Dendritic cell treated with granulocyte-macrophage colony-stimulating factor and Interleukin-4, amounts not matched to agents 40 ng/mL and 50 ng/mL, for 4 days (primary cell): ENCODE measurements around the gene PLEKHG4B.

Experiments used
- H3K27ac Mint-ChIP-seq: one replicate; pipeline ENCODE4 v1.8.0; 2022; ENCODE audit warnings: mild to moderate bottlenecking, mixed read lengths
- H3K27me3 Mint-ChIP-seq: one replicate; pipeline ENCODE4 v1.8.0; 2022; ENCODE audit warnings: mild to moderate bottlenecking, mixed read lengths
- H3K36me3 Mint-ChIP-seq: one replicate; pipeline ENCODE4 v1.8.0; 2022; ENCODE audit warnings: low read depth, mixed read lengths
- H3K4me1 Mint-ChIP-seq: one replicate; pipeline ENCODE4 v1.8.0; 2022; ENCODE audit warnings: low read depth, mixed read lengths
- H3K4me3 Mint-ChIP-seq: one replicate; pipeline ENCODE4 v1.8.0; 2022; ENCODE audit warnings: mild to moderate bottlenecking, moderate library complexity, mixed read lengths
- H3K9me3 Mint-ChIP-seq: one replicate; pipeline ENCODE4 v1.8.0; 2022; ENCODE audit warnings: mixed read lengths
- intact Hi-C: fragments of 100-400 bp; cut with micrococcal nuclease; formaldehyde crosslinking; loops from one replicate; pipeline ENCODE4 v1.15.0; 2022

Gene PLEKHG4B

DNA sequence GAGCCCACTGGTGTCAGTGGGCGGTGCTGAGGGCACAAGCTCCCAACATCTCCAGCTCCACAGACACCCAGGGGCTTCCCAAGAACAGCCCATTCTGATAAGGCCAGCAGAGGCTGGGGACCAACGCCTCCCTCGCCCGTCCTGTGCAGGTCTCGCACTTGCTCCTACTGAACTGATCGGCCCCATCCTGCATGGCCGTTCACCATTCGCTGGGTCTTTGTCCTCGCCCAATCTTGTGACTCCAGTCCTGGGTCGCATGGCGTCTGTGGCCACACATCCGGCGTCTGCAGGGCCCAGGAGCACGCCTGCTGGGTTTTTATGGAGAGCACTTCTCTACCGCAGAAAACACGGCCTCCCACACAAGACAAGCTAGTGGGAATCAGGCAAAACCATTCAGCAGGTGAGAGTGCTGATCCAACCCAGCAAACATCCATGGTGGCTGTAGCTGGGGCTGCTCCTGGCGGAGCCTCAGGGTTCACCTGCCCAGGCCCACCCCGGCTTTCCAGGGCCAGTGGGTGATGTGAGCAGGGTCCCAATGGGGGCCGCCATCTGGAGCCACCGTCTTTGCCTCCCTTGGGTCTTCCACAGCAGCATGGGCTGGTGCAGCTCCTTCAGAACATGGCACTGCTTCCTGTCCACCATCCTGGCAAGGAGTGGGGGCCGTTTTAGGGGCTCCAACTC, 106.7 kb downstream of the PLEKHG4B start:
- peaks cover 32% of the 10 kb centered on the region for H3K36me3 Mint-ChIP-seq
- intact Hi-C loops, result no loop called here
- no peaks in the 10 kb centered on the region for H3K9me3 Mint-ChIP-seq
- peaks cover 2% of the 10 kb centered on the region for H3K27me3 Mint-ChIP-seq
- no peaks in the 10 kb centered on the region for H3K4me1 Mint-ChIP-seq
- no peak overlapping the region for H3K27ac Mint-ChIP-seq
- H3K4me3 Mint-ChIP-seq, result no peak overlapping the region

DNA sequence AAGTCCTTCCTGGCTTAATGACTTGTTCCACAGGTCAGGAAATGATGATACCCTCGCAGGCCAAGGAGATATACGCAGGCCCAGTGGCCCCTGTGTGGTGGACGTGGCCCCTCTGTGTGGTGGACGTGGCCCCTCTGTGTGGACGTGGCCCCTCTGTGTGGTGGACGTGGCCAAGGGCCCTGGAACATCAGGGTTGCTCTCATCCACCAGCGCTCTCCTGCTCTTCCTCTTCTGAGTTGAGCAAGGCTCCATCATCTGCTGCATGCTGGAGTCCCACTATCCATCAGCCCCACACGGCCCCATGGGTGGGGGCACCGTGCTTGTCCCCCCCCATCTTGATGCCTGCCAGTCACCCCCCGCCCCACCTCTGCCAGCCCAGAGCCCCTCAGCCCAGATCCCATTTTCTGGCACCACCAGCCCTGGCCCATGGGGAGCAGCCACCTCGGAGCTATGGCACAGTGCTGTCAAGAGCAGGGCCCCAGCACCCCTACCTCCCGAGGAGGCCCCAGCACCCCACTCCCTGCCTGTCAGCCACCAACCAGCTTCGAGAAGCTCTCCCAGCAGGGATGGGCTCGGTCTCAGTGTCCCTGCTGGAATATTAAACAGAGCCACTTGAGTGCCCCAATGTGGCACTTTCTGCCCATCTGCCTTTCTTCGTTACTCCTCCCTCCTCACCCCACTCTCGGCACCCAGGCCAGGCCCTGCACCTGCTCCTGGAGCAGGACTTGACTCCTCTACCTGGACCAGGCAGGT, 107.4 kb downstream of the PLEKHG4B start:
- Mint-ChIP-seq H3K4me3 (no peak overlapping the region), H3K36me3 (peaks cover 40% of the 10 kb centered on the region), H3K27ac (no peak overlapping the region), H3K9me3 (no peaks in the 10 kb centered on the region), H3K4me1 (no peaks in the 10 kb centered on the region), H3K27me3 (peaks cover 2% of the 10 kb centered on the region)
- intact Hi-C loops, result no loop called here

DNA sequence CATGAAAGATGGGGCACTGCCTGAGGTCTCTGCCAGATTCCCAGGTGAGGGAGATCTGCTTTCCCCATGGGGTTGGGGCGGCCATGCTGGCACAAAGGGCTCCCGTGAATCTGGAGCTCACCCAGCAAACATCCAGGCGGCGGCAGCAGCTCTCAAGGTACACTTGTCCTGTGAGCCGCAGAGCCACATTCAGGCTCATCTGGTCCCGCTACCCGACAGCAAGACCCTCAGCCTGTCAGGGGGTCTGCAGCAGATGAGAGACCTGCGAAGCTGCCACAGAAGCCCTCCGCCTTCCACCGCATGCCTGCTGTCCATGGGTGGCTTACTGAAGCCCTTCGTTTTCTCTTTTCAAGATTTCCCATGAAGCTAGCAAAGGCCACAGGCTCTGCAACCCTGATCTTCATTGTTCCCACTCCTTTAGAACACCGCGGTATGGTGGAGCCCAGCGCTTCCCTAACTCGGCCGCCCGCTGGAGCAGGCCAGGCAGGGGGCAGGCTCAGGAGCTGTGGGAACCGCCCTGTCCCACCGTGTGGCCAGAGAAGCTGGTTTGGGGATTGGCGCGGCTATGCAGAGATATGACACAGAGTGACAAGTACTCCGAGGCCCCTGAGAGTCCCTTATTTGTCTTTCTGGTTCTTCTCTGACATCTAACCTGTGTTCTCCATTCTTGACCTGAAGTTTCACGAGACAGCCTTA, 108.1 kb downstream of the PLEKHG4B start:
- no peaks in the 10 kb centered on the region for H3K4me1 Mint-ChIP-seq
- peaks cover 47% of the 10 kb centered on the region for H3K36me3 Mint-ChIP-seq
- no peak overlapping the region for H3K4me3 Mint-ChIP-seq
- peaks cover 2% of the 10 kb centered on the region for H3K27me3 Mint-ChIP-seq
- intact Hi-C loops, result no loop called here
- H3K9me3 Mint-ChIP-seq, result no peaks in the 10 kb centered on the region
- no peak overlapping the region for H3K27ac Mint-ChIP-seq

DNA sequence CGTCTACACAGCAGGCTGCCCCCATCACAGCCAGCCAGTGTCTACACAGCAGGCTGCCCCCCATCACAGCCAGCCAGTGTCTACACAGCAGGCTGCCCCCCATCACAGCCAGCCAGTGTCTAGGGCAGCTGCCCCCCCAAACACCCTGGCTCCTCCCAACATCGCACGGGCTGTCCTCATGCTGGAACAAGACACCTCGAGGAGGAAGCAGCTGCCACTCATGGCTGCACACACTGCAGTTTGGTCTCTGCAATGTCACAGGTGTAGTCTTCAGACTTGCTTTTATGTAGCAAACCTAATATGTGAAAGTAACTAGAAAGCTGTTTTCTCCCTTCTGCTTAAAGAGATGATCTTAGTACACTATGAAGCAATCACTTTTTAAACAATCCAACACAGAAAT, 109.0 kb downstream of the PLEKHG4B start:
- Mint-ChIP-seq H3K36me3 (peaks cover 56% of the 10 kb centered on the region), H3K4me1 (no peaks in the 10 kb centered on the region), H3K27me3 (no peaks in the 10 kb centered on the region), H3K27ac (no peak overlapping the region), H3K9me3 (no peaks in the 10 kb centered on the region), H3K4me3 (no peak overlapping the region)
- intact Hi-C loops, result no loop called here

DNA sequence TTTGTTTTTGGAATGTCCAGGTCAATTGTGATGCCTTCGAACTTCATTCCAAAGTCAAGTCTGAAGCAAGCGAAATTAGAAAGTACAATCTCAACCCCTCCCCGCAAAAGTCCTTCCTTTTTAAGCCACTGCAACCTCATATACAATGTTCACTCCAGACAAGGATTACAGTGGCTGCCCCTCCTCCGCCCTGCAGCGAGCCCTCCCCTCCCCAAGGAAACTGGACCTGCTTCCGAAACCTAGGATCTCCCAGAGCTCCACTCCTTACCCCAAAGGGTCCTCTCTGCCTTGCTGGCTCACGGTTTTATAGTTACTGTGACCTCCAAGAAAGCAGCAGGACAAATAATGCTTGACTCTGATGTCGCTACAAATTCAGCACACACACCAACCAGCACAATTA, 109.7 kb downstream of the PLEKHG4B start:
- H3K9me3 Mint-ChIP-seq, result no peaks in the 10 kb centered on the region
- H3K4me3 Mint-ChIP-seq, result no peak overlapping the region
- H3K4me1 Mint-ChIP-seq, result no peaks in the 10 kb centered on the region
- H3K27me3 Mint-ChIP-seq, result no peaks in the 10 kb centered on the region
- intact Hi-C loops, result no loop called here
- no peak overlapping the region for H3K27ac Mint-ChIP-seq
- H3K36me3 Mint-ChIP-seq, result peaks cover 63% of the 10 kb centered on the region

DNA sequence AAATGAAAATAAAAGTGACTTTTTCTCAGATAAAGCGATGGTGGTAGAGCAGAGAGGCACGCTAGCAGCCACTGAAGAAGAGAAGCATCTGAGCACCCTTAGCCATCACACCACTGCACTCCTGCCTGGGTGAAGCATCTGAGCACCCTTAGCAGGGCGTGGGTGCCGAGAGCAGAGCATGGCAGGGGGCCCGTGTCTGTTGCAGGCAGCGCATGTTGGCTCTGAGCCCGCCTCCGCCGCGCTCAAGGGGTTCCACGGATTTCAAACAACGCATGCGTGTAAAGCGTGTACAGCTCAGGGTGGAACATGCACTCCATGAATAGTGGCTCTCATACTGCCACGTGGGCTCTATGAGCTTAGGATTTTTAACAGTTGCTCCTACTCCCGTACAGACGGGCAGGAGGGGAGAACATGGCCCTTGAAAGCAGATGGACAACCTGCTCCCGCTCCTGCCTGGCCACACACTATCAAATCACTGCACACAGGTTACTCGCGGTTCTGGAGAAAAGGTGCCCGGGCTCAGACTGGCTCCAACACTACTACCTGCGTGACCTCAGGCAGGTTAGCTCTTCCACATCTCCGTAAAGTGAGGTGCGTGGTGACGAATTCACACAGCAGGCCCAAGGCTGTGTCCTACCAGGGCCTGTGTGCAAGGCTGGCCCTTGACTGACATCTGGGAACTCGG, 111.4 kb downstream of the PLEKHG4B start:
- H3K27ac Mint-ChIP-seq, result no peak overlapping the region
- H3K27me3 Mint-ChIP-seq, result no peaks in the 10 kb centered on the region
- intact Hi-C loops, result no loop called here
- H3K4me1 Mint-ChIP-seq, result no peaks in the 10 kb centered on the region
- H3K9me3 Mint-ChIP-seq, result no peaks in the 10 kb centered on the region
- H3K36me3 Mint-ChIP-seq, result peaks cover 80% of the 10 kb centered on the region
- no peak overlapping the region for H3K4me3 Mint-ChIP-seq

DNA sequence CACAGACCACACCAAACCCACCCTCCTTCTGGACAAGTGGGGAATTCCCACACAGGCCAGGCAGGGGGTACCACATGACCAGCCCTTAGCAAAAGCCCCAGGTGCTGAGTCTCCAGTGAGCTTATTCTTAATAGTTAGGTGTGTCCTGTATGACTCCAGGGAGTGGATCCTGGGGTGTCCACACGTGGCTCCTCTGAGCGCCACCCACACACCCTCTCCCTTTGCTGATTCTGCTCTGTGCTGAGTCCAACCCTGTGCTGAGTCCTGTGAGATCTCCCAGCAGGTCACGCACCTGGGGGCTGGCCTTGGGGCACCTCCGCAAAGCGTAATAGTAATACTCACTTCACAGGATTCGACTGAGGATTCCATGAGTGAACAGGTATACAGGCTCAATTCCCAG, 112.0 kb downstream of the PLEKHG4B start:
- H3K36me3 Mint-ChIP-seq, result peaks cover 77% of the 10 kb centered on the region
- H3K27ac Mint-ChIP-seq, result no peak overlapping the region
- intact Hi-C loops, result no loop called here
- H3K9me3 Mint-ChIP-seq, result no peaks in the 10 kb centered on the region
- H3K27me3 Mint-ChIP-seq, result no peaks in the 10 kb centered on the region
- no peak overlapping the region for H3K4me3 Mint-ChIP-seq
- peaks cover 6% of the 10 kb centered on the region for H3K4me1 Mint-ChIP-seq

DNA sequence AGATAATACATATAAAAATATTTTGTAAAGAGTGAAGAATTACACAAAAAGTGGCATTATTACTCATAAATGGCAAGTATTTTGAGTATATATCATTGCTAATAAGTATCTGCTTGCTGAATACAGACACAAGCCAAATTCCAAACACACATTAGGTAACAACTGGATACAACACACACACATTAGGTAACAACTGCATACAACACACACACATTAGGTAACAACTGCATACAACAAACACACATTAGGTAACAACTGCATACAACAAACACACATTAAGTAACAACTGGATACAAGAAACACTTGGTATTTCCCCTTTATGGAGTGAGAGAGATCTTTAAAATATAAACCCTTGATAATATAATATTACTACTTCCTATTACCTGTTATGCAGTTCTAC, 112.5 kb downstream of the PLEKHG4B start:
- H3K36me3 Mint-ChIP-seq, result peaks cover 72% of the 10 kb centered on the region
- H3K4me1 Mint-ChIP-seq, result peaks cover 8% of the 10 kb centered on the region
- intact Hi-C loops, result no loop called here
- H3K27me3 Mint-ChIP-seq, result no peaks in the 10 kb centered on the region
- H3K4me3 Mint-ChIP-seq, result no peak overlapping the region
- H3K27ac Mint-ChIP-seq, result no peak overlapping the region
- H3K9me3 Mint-ChIP-seq, result no peaks in the 10 kb centered on the region

DNA sequence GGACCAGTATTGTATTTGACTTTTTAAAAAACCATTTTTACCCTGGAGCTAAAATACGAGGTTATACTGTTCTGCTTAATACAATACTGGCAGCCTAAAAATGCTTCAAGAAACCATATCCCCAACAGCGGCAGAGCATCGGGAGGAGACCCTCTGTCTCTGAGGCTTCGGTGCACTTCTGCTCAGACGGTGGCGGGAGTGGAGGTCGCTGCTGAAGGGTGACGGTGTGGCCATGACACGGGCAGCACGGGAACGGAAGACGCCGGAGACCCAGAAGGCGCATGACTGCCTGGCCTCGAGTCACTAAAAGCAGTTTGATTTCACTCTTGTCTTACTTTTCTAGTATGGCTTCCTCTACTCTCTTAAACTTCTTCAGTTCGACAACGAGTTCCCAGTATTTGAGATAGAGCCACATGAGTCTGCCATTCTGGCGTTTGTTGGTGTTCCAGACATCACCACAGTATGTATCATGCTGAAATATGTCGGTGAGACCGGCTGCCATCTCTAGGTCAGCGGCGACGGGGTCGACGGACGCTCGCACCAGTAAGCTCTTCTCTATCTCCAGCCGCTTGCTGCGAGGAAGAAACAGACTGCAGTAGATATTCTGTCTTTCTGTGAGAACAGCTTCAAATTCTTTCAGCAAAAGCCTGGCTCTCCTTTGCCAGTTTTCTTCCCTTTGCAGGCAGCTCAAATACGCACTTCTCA, 113.2 kb downstream of the PLEKHG4B start:
- no peak overlapping the region for H3K4me3 Mint-ChIP-seq
- H3K27ac Mint-ChIP-seq, result no peak overlapping the region
- H3K36me3 Mint-ChIP-seq, result peaks cover 69% of the 10 kb centered on the region
- no peaks in the 10 kb centered on the region for H3K27me3 Mint-ChIP-seq
- intact Hi-C loops, result no loop called here
- no peaks in the 10 kb centered on the region for H3K9me3 Mint-ChIP-seq
- peaks cover 14% of the 10 kb centered on the region for H3K4me1 Mint-ChIP-seq

DNA sequence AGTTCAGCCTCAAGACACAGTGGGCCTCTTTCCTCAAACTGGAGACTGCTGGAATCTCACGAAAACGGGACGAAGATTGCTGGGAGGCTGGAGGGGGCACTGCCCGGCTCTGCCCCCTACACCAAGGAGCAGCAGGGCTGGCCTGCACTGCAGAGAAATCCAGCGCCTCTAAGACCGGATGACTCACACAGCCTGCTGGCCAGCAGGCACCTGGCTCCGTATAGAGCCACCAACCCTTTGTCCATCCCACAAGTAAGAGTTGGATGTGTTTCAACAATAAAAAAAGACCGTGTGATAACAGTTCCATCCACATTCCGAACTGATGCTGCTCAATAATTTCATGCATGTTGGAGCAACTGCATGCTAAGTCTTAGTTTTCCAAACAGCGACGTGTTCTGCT, 114.4 kb downstream of the PLEKHG4B start:
- Mint-ChIP-seq H3K4me1 (peaks cover 19% of the 10 kb centered on the region), H3K36me3 (peaks cover 69% of the 10 kb centered on the region), H3K9me3 (no peaks in the 10 kb centered on the region), H3K4me3 (no peak overlapping the region), H3K27me3 (no peaks in the 10 kb centered on the region), H3K27ac (no peak overlapping the region)
- intact Hi-C loops, result no loop called here

DNA sequence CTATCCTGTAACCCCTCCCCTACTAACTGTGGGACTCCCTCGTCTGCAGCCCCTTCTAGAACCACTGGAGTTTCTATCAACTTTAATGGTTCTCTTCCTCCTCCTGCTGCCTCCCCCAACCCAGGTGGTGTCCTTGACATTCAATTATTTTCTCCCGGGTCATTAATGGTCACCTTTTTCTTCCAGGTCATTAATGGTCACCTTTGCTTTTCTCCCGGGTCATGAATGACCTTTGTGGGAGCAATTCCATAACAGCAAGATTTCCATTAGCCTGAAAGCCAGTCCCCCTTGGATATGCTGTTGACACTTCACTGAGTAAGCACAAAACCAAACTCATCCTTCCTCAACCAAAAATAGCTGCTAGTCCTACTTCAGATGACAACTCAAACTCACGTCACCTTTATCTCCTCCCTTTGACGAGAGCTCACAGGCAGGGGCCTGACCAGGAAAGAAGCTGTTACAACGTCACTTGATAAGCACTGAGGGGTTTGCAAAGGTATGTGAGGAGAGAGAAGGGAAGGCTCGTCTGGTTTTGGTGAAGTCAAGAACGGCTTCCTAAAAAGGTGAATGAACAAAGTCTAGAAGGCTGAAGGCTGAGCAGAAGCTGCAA, 115.1 kb downstream of the PLEKHG4B start:
- Mint-ChIP-seq H3K27me3 (no peaks in the 10 kb centered on the region), H3K27ac (no peak overlapping the region), H3K9me3 (no peaks in the 10 kb centered on the region), H3K4me1 (peaks cover 19% of the 10 kb centered on the region), H3K4me3 (no peak overlapping the region), H3K36me3 (peaks cover 66% of the 10 kb centered on the region)
- intact Hi-C loops, result no loop called here

DNA sequence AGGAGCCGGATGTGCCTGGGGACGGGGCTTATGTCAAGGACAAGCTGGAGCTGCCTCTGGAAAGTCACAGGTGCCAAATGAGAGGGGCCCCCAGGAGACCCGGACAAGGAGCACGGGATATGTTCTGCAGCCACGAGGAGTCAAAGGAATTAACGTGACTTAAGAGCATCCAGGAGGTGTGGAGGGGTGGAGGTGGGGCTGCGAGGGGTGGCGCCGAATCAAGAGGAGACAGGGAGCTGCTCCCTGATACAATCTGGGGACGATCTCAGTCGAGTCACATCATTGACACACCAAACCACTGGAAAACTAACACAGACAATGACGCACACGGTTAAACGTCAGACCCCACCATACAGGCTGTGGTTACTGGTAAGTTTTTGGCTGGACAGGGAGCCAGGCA, 115.6 kb downstream of the PLEKHG4B start:
- intact Hi-C loops, result no loop called here
- H3K4me1 Mint-ChIP-seq, result peaks cover 19% of the 10 kb centered on the region
- no peak overlapping the region for H3K4me3 Mint-ChIP-seq
- H3K36me3 Mint-ChIP-seq, result peaks cover 60% of the 10 kb centered on the region
- no peaks in the 10 kb centered on the region for H3K27me3 Mint-ChIP-seq
- H3K9me3 Mint-ChIP-seq, result no peaks in the 10 kb centered on the region
- H3K27ac Mint-ChIP-seq, result no peak overlapping the region

DNA sequence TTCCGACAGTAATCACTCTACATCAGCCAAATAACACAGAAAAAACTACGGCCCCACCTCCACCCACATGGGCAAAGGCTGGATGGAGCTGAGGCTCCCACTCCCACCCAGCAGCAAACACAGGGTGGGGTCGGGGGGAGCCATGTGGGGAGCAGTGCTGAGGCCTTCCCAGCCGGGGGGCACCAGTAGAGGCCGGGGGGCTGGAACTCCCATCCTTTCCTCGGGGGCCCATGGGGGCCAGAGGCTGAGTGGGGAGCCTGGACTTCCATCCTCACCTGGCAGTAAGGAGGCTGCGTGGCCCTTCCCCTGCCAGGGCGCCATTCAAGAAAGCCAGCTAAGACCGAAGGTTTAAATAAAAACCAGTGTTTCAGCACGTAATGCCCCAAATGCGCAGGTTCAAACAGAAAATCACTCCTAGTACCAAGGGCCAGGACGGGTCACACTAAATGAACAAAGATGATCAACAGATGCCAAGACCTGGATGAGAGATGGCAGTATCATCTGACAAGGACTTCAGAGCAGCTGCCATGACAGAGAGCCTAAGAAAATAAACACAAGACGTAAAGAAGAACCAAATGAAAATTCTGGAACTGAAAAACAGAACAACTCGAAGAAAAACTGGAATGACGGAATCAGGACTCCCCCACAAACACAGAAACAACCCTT, 116.6 kb downstream of the PLEKHG4B start:
- intact Hi-C loops, result no loop called here
- no peak overlapping the region for H3K4me3 Mint-ChIP-seq
- peaks cover 19% of the 10 kb centered on the region for H3K4me1 Mint-ChIP-seq
- H3K27ac Mint-ChIP-seq, result no peak overlapping the region
- H3K27me3 Mint-ChIP-seq, result no peaks in the 10 kb centered on the region
- H3K9me3 Mint-ChIP-seq, result no peaks in the 10 kb centered on the region
- H3K36me3 Mint-ChIP-seq, result peaks cover 58% of the 10 kb centered on the region
